OCI-LY1 (cell line): Measurements from ENCODE around the gene COL11A1.

Experiments used
- EZH2 ChIP-seq: fragments of 200-600 bp; sonication (generic), shearing (Covaris generic); IDR thresholded peaks from 2 replicates; pipeline ENCODE4 v1.8.0; 2017; ENCODE audit warnings: borderline replicate concordance, mixed run types, mild to moderate bottlenecking, antibody characterized with exemption, low read length, moderate library complexity, mixed read lengths
- TF ChIP-seq, protein P1 (sequence below): fragments of 200-600 bp; sonication (generic), shearing (Covaris generic); IDR thresholded peaks from 2 replicates; pipeline ENCODE4 v1.5.1; 2017; ENCODE audit warnings: mild to moderate bottlenecking, antibody characterized with exemption, low read length, moderate library complexity, mixed read lengths

DNA sequence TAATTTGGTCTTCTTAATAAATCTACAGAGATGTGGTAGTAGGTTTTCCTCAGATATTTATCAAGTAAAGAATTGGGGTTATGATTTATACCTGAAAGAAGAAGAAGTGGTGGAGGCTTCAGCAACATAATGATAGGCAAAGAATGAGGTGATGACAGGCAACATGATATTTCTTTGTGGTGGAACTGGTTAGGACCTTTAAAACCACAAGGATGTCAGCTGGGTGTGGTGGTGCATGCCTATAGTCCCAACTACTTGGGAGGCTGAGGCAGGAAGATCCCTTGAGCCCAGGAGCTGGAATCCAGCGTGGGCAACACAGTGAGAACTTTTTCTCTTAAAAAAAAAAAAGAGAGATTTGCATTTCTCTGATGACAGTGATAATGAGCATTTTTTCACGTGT lies 34.1 kb upstream of the COL11A1 start:
- TF ChIP-seq, protein P1, sequence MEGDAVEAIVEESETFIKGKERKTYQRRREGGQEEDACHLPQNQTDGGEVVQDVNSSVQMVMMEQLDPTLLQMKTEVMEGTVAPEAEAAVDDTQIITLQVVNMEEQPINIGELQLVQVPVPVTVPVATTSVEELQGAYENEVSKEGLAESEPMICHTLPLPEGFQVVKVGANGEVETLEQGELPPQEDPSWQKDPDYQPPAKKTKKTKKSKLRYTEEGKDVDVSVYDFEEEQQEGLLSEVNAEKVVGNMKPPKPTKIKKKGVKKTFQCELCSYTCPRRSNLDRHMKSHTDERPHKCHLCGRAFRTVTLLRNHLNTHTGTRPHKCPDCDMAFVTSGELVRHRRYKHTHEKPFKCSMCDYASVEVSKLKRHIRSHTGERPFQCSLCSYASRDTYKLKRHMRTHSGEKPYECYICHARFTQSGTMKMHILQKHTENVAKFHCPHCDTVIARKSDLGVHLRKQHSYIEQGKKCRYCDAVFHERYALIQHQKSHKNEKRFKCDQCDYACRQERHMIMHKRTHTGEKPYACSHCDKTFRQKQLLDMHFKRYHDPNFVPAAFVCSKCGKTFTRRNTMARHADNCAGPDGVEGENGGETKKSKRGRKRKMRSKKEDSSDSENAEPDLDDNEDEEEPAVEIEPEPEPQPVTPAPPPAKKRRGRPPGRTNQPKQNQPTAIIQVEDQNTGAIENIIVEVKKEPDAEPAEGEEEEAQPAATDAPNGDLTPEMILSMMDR: no peak
- TF ChIP-seq EZH2: no peak
